Stimulated activated CD8-positive, alpha-beta memory T cell treated with anti-CD3 and anti-CD28 coated beads, Interleukin-15, amount 100 ng/mL, for 48 hours (primary cell): ENCODE data around the gene CAMSAP1.

ENCODE experiments used
- DNase-seq, 2 donors: peaks; one replicate each; pipeline ENCODE4 v3.0.0-alpha.2; 2020; ENCODE audit warnings: low read depth in 2 of 2

CAMSAP1 gene

GRCh38 chr9:135759676-135760300, 147.6 kb downstream of the CAMSAP1 start:
- DNase-seq: no peak

- no peak for DNase-seq
These were observed 148.5 kb downstream of the CAMSAP1 start for GRCh38 chr9:135758870-135759269.
